ENCODE results near the gene PDGFRA. TPM values are rescaled to one million over a fixed set of nuclear protein-coding genes. Genes with fewer than 3 reads are reported as not detected.

PDGFRA gene
- total RNA-seq, 2 donors from 2014 or later = 7.8 to 10.7 TPM

GRCh38 chr4:54189140-54189539 is 40.0 kb upstream of the PDGFRA start:
- WGBS, 2 experiments (ENCODE audit: insufficient coverage in 1 of 2, insufficient read length in 1 of 2) = 88% methylated on average over 1 to 2 of the region's 2 CpGs
- H3K9ac ChIP-seq (ENCODE audit: extremely low read depth, low read length, poor library complexity, severe bottlenecking) = no peak overlapping the region

GRCh38 chr4:54192811-54193210 is 36.3 kb upstream of the PDGFRA start:
- 91 to 100% methylated on average over 1 to 16 of the region's 16 CpGs for WGBS, 2 experiments (ENCODE audit: insufficient coverage in 1 of 2, insufficient read length in 1 of 2)
- H3K27ac ChIP-seq (ENCODE audit: low read depth, low read length) = no peak overlapping the region
- H3K36me3 ChIP-seq (ENCODE audit: control insufficient read depth, insufficient read depth, low read length) = no peaks in the 10 kb centered on the region
- no peaks in the 10 kb centered on the region for H3K27me3 ChIP-seq (ENCODE audit: control insufficient read depth, insufficient read depth, low read length, poor library complexity, severe bottlenecking)
- no peaks in the 10 kb centered on the region for H3K9me3 ChIP-seq (ENCODE audit: control insufficient read depth, low read length)
- H3K4me1 Mint-ChIP-seq = peaks cover 10% of the 10 kb centered on the region
- DNase-seq = peak; percentile 49
- H3K4me1 ChIP-seq (ENCODE audit: control insufficient read depth, insufficient read depth, low read length) = peaks cover 9% of the 10 kb centered on the region
- no peak overlapping the region for H3K9ac ChIP-seq (ENCODE audit: extremely low read depth, low read length, poor library complexity, severe bottlenecking)
- H3K4me3 ChIP-seq (ENCODE audit: low read length) = no peak overlapping the region
- H3K36me3 Mint-ChIP-seq (ENCODE audit: low read depth) = no peaks in the 10 kb centered on the region
- no peak for TF ChIP-seq CTCF (conservative IDR thresholded peaks at IDR 0.05)
- no peak overlapping the region for H3K27ac Mint-ChIP-seq
- no peak overlapping the region for H3K4me3 Mint-ChIP-seq
- H3K9me3 Mint-ChIP-seq = peaks cover 11% of the 10 kb centered on the region
- H3K27me3 Mint-ChIP-seq (ENCODE audit: insufficient read depth) = no peaks in the 10 kb centered on the region

More at GRCh38 chr4:54189140-54189539, 40.0 kb upstream of the PDGFRA start:
- no peak overlapping the region for H3K4me3 ChIP-seq (ENCODE audit: low read length)
- Mint-ChIP-seq H3K4me3 (no peak overlapping the region), H3K4me1 (no peaks in the 10 kb centered on the region), H3K27me3 (ENCODE audit: insufficient read depth) (no peaks in the 10 kb centered on the region), H3K36me3 (ENCODE audit: low read depth) (no peaks in the 10 kb centered on the region), H3K27ac (no peak overlapping the region), H3K9me3 (peaks cover 11% of the 10 kb centered on the region)
- H3K4me1 ChIP-seq (ENCODE audit: control insufficient read depth, insufficient read depth, low read length) = no peaks in the 10 kb centered on the region
- no peaks in the 10 kb centered on the region for H3K27me3 ChIP-seq (ENCODE audit: control insufficient read depth, insufficient read depth, low read length, poor library complexity, severe bottlenecking)
- no peaks in the 10 kb centered on the region for H3K36me3 ChIP-seq (ENCODE audit: control insufficient read depth, insufficient read depth, low read length)
- no peak overlapping the region for H3K27ac ChIP-seq (ENCODE audit: low read depth, low read length)
- no peak for DNase-seq
- TF ChIP-seq CTCF (conservative IDR thresholded peaks at IDR 0.05) = no peak
- no peaks in the 10 kb centered on the region for H3K9me3 ChIP-seq (ENCODE audit: control insufficient read depth, low read length)

- WGBS, 2 experiments (ENCODE audit: insufficient coverage in 1 of 2, insufficient read length in 1 of 2) = 93% methylated on average over 2 of the region's 2 CpGs; no CpG with 5 or more reads in 1 of the 2 experiments
- Histone ChIP-seq H3K27ac (ENCODE audit: low read depth, low read length) (no peak overlapping the region), H3K4me3 (ENCODE audit: low read length) (no peak overlapping the region), H3K4me1 (ENCODE audit: control insufficient read depth, insufficient read depth, low read length) (peaks cover 12% of the 10 kb centered on the region), H3K27me3 (ENCODE audit: control insufficient read depth, insufficient read depth, low read length, poor library complexity, severe bottlenecking) (no peaks in the 10 kb centered on the region), H3K9me3 (ENCODE audit: control insufficient read depth, low read length) (peaks cover 19% of the 10 kb centered on the region), H3K9ac (ENCODE audit: extremely low read depth, low read length, poor library complexity, severe bottlenecking) (no peak overlapping the region), H3K36me3 (ENCODE audit: control insufficient read depth, insufficient read depth, low read length) (no peaks in the 10 kb centered on the region)
- no peaks in the 10 kb centered on the region for H3K27me3 Mint-ChIP-seq (ENCODE audit: insufficient read depth)
- H3K27ac Mint-ChIP-seq = no peak overlapping the region
- H3K4me3 Mint-ChIP-seq = peak overlapping the region; percentile 36
- peaks cover 20% of the 10 kb centered on the region for H3K9me3 Mint-ChIP-seq
- H3K36me3 Mint-ChIP-seq (ENCODE audit: low read depth) = no peaks in the 10 kb centered on the region
- peaks cover 17% of the 10 kb centered on the region for H3K4me1 Mint-ChIP-seq
- TF ChIP-seq CTCF (conservative IDR thresholded peaks at IDR 0.05) = no peak
- DNase-seq = no peak
Observed at GRCh38 chr4:54197926-54198325, 31.2 kb upstream of the PDGFRA start.

All from endodermal cell (in vitro differentiated cells).